Endothelial cell of umbilical vein (primary cell): ENCODE results near the gene PLCH1.

Experiments
- POLR2A ChIP-seq: IDR thresholded peaks from 2 replicates; pipeline ENCODE4 v1.6.1; 2012; ENCODE audit warnings: low read depth, mild to moderate bottlenecking, control low read depth, low read length
- POLR2AphosphoS5 ChIP-seq: IDR thresholded peaks from 2 replicates; pipeline ENCODE4 v1.6.1; 2012; ENCODE audit warnings: low read depth, mild to moderate bottlenecking, control low read depth, low read length, moderate library complexity; ENCODE audit not compliant: insufficient read depth

- no peak for TF ChIP-seq POLR2AphosphoS5
- TF ChIP-seq POLR2A = no peak
Observed at GRCh38 chr3:155782390-155782953, 37.6 kb upstream of the PLCH1 start.
